WTC11 (cell line): ENCODE measurements around the gene WWOX.

Experiments used
- CREB1 ChIP-seq: sonication (generic); formaldehyde crosslinking; IDR thresholded peaks from 2 replicates; pipeline ENCODE4 v1.8.0; 2023; ENCODE audit warnings: mild to moderate bottlenecking, missing genetic modification reagents
- ELF4 ChIP-seq: sonication (generic); formaldehyde crosslinking; IDR thresholded peaks from 2 replicates; pipeline ENCODE4 v1.8.1; 2022; ENCODE audit warnings: low read depth, mild to moderate bottlenecking, moderate library complexity, missing genetic modification reagents
- ESRRA ChIP-seq: sonication (generic); formaldehyde crosslinking; IDR thresholded peaks from 2 replicates; pipeline ENCODE4 v1.8.1; 2022; ENCODE audit warnings: mild to moderate bottlenecking, missing genetic modification reagents, borderline replicate concordance
- FOXJ3 ChIP-seq: sonication (generic); formaldehyde crosslinking; IDR thresholded peaks from 2 replicates; pipeline ENCODE4 v1.9.0; 2021; ENCODE audit warnings: missing genetic modification reagents, mild to moderate bottlenecking, borderline replicate concordance
- NFE2L1 ChIP-seq: sonication (generic); formaldehyde crosslinking; IDR thresholded peaks from 2 replicates; pipeline ENCODE4 v1.8.1; 2023; ENCODE audit warnings: missing genetic modification reagents
- NFYB ChIP-seq: sonication (generic); formaldehyde crosslinking; conservative IDR thresholded peaks from 2 replicates; pipeline ENCODE4 v1.8.0; 2022; ENCODE audit warnings: low read depth, missing genetic modification reagents
- NR2C2 ChIP-seq: sonication (generic); formaldehyde crosslinking; IDR thresholded peaks from 2 replicates; pipeline ENCODE4 v1.8.0; 2022; ENCODE audit warnings: mild to moderate bottlenecking, missing genetic modification reagents
- TEAD1 ChIP-seq: sonication (generic); formaldehyde crosslinking; IDR thresholded peaks from 2 replicates; pipeline ENCODE4 v1.8.0; 2022; ENCODE audit warnings: mild to moderate bottlenecking, missing genetic modification reagents
- ZBTB21 ChIP-seq: sonication (generic); formaldehyde crosslinking; IDR thresholded peaks from 2 replicates; pipeline ENCODE4 v1.8.1; 2023; ENCODE audit warnings: mild to moderate bottlenecking, missing genetic modification reagents, borderline replicate concordance
- ZNF121 ChIP-seq: sonication (generic); formaldehyde crosslinking; IDR thresholded peaks from 2 replicates; pipeline ENCODE4 v1.8.0; 2023; ENCODE audit warnings: missing genetic modification reagents
- ZNF423 ChIP-seq: fragments of 250-450 bp; sonication (Bioruptor Pico); IDR thresholded peaks from 2 replicates; pipeline ENCODE4 v2.1.2; 2022; ENCODE audit warnings: mild to moderate bottlenecking, moderate library complexity
- TF ChIP-seq, protein P1 (sequence below): fragments of 200-600 bp; IDR thresholded peaks from 2 replicates; pipeline ENCODE4 v1.8.0; 2022; ENCODE audit warnings: antibody characterized with exemption
- TF ChIP-seq, protein P2 (sequence below): fragments of 250-450 bp; sonication (Bioruptor Pico); IDR thresholded peaks from 2 replicates; pipeline ENCODE4 v1.9.0; 2021; ENCODE audit warnings: mild to moderate bottlenecking
- TF ChIP-seq, protein P3 (sequence below): sonication (generic); formaldehyde crosslinking; IDR thresholded peaks from 2 replicates; pipeline ENCODE4 v1.8.1; 2023; ENCODE audit warnings: mild to moderate bottlenecking, missing genetic modification reagents, moderate library complexity

DNA sequence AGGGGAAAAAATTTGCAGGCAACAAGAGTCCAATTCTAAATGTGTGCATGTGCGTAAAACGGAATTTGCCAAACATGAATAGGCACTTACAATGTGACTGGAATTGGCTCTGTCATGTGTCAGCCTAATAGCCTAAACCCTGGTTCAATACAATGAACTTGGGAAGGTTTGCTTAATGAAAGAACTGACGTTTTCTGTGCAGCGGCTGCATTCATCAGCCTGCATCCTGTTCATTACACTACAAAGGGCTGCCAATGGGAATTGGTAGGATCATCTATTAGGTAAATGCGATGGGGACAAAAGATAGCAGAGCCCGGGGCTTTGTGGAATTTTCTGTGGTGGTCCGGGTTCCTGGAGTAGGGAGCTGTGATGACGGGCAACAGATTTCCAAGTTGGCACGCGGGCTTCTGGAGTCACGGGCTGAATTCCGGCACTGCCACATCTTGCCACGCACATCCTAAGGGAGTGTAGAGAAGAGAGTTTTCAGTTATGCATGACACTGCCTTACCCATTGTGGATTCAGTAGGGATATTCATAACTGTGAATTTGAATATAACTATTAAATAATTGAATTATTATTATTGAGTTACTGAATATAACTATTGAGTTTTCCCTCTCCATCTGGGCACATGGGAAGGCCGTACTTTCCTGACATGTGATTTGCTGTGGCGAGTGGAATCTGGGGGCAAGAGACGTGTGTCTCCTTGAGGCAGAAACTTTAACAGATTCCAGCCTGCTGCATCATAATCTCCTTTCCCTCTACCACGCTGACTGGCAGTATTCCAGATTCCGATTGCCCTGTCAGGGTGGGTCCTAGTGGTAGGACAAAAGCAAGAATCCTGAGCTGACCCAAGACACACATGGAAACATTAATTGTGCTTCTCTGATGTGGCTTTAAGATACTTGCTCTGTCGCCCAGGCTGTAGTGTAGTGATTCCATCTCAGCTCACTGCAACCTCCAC is 565.6 kb downstream of the WWOX start:
- TF ChIP-seq, protein P1, sequence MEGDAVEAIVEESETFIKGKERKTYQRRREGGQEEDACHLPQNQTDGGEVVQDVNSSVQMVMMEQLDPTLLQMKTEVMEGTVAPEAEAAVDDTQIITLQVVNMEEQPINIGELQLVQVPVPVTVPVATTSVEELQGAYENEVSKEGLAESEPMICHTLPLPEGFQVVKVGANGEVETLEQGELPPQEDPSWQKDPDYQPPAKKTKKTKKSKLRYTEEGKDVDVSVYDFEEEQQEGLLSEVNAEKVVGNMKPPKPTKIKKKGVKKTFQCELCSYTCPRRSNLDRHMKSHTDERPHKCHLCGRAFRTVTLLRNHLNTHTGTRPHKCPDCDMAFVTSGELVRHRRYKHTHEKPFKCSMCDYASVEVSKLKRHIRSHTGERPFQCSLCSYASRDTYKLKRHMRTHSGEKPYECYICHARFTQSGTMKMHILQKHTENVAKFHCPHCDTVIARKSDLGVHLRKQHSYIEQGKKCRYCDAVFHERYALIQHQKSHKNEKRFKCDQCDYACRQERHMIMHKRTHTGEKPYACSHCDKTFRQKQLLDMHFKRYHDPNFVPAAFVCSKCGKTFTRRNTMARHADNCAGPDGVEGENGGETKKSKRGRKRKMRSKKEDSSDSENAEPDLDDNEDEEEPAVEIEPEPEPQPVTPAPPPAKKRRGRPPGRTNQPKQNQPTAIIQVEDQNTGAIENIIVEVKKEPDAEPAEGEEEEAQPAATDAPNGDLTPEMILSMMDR: no peak
- TF ChIP-seq ESRRA (no peak), NFYB (no peak), ZNF121 (no peak), NR2C2 (CRISPR knock-in tag) (no peak), FOXJ3 (CRISPR knock-in tag) (no peak), ZNF423 (CRISPR knock-in tag) (no peak), TEAD1 (no peak), NFE2L1 (CRISPR knock-in tag) (no peak), ZBTB21 (CRISPR knock-in tag) (no peak), CREB1 (CRISPR knock-in tag) (no peak), ELF4 (CRISPR knock-in tag) (no peak)
- TF ChIP-seq, protein P2, sequence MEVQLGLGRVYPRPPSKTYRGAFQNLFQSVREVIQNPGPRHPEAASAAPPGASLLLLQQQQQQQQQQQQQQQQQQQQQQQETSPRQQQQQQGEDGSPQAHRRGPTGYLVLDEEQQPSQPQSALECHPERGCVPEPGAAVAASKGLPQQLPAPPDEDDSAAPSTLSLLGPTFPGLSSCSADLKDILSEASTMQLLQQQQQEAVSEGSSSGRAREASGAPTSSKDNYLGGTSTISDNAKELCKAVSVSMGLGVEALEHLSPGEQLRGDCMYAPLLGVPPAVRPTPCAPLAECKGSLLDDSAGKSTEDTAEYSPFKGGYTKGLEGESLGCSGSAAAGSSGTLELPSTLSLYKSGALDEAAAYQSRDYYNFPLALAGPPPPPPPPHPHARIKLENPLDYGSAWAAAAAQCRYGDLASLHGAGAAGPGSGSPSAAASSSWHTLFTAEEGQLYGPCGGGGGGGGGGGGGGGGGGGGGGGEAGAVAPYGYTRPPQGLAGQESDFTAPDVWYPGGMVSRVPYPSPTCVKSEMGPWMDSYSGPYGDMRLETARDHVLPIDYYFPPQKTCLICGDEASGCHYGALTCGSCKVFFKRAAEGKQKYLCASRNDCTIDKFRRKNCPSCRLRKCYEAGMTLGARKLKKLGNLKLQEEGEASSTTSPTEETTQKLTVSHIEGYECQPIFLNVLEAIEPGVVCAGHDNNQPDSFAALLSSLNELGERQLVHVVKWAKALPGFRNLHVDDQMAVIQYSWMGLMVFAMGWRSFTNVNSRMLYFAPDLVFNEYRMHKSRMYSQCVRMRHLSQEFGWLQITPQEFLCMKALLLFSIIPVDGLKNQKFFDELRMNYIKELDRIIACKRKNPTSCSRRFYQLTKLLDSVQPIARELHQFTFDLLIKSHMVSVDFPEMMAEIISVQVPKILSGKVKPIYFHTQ (CRISPR knock-in tag): no peak
- TF ChIP-seq, protein P3, sequence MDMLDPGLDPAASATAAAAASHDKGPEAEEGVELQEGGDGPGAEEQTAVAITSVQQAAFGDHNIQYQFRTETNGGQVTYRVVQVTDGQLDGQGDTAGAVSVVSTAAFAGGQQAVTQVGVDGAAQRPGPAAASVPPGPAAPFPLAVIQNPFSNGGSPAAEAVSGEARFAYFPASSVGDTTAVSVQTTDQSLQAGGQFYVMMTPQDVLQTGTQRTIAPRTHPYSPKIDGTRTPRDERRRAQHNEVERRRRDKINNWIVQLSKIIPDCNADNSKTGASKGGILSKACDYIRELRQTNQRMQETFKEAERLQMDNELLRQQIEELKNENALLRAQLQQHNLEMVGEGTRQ (CRISPR knock-in tag): no peak
